ENCODE data around the gene MBD3L2B.
"Not testable (repeated sequence)": the region's sequence is repeated elsewhere in the genome, so short reads cannot be mapped to it uniquely, and the experiment has no call there.

Gene MBD3L2B

GRCh38 chr19:7021331-7021730 lies at the start of gene MBD3L2B:
Gene MBD3L2B (minus strand): TSS chr19:7021431. CDS start chr19:7021397, 34 bp downstream.
- DNase-seq (ENCODE audit: low spot score): not testable (repeated sequence)

GRCh38 chr19:7069904-7070226 lies 48.6 kb upstream of the MBD3L2B start:
- no peak for DNase-seq (ENCODE audit: low spot score)

DNA sequence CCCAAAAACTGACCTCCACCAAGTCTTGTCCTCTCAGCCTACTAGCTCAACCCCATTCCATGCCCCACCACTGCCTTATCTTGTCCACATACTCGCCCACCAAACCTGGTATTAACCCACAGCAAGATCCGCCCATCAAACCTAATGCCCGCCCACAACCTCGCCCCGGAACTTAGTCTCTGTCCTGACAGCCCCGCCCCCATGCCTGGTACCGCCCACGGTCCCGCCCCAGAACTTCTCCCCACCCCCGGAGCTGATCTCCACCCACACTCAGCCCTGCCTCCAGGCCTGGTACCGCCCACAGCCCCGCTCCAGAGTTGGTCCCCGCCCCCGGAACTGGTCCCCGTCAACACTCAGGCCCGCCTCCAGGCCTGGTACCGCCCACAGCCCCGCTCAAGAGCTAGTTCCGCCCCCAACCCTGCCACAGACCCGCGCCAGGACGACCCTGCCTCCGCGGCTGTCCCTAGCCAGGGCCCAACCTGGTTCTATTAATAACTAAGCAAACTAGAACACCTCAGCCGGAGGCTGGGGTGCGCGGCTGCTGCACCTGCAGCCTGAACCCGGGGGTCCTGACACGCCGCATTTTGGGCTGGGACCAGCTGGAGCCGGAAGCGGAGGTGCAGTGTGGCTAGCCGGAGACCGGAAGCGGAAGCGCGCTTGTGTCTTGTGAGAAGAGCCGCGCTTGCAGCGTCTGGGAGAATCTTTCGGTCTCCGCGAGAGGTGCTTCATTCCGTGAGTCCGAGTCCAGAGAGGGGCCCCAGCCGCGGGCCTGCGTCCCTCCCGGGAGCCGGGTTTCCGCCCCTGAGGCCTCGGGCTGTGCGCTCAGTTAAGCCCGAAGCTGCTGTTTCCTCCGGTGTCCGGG lies 48.0 kb upstream of the MBD3L2B start, which contains the start of gene ZNF557:
Gene ZNF557 (plus strand): TSS at position 662 of the 862 bp plus-strand sequence. CDS start 5,372 bp downstream, outside the sequence.
- peak; percentile 97 for DNase-seq (ENCODE audit: low spot score)
- TF ChIP-seq, protein P1, sequence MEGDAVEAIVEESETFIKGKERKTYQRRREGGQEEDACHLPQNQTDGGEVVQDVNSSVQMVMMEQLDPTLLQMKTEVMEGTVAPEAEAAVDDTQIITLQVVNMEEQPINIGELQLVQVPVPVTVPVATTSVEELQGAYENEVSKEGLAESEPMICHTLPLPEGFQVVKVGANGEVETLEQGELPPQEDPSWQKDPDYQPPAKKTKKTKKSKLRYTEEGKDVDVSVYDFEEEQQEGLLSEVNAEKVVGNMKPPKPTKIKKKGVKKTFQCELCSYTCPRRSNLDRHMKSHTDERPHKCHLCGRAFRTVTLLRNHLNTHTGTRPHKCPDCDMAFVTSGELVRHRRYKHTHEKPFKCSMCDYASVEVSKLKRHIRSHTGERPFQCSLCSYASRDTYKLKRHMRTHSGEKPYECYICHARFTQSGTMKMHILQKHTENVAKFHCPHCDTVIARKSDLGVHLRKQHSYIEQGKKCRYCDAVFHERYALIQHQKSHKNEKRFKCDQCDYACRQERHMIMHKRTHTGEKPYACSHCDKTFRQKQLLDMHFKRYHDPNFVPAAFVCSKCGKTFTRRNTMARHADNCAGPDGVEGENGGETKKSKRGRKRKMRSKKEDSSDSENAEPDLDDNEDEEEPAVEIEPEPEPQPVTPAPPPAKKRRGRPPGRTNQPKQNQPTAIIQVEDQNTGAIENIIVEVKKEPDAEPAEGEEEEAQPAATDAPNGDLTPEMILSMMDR (IDR thresholded peaks at IDR 0.05; ENCODE audit: extremely low read depth, missing control alignments): no peak

More at GRCh38 chr19:7069904-7070226, 48.6 kb upstream of the MBD3L2B start:
- TF ChIP-seq, protein P1 (IDR thresholded peaks at IDR 0.05; ENCODE audit: extremely low read depth, missing control alignments): no peak

DNA sequence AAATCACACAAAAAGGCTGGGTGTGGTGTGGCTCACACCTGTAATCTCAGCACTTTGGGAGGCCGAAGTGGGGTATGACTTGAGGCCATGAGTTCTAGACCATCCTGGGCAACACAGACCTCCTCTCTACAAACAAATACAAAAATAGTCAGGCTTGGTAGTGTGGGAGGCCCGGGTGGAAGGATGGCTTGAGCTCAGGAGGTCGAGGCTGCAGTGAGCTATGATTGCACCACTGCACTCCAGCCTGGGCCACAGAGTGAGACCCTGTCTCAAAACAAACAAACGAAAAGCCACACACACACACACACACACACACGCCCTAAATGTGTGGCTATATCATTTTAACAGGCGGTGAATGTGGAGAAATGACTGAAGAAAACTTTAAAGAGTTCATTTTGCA lies 47.4 kb upstream of the MBD3L2B start:
- TF ChIP-seq, protein P1 (IDR thresholded peaks at IDR 0.05; ENCODE audit: extremely low read depth, missing control alignments): no peak

GRCh38 chr19:7067716-7068115 lies 46.5 kb upstream of the MBD3L2B start:
- DNase-seq (ENCODE audit: low spot score): no peak

More for the DNA sequence above, 47.4 kb upstream of the MBD3L2B start:
- DNase-seq (ENCODE audit: low spot score): no peak

GRCh38 chr19:7067122-7067521 lies 45.9 kb upstream of the MBD3L2B start:
- not testable (repeated sequence) for DNase-seq (ENCODE audit: low spot score)

More at GRCh38 chr19:7067716-7068115, 46.5 kb upstream of the MBD3L2B start:
- TF ChIP-seq, protein P1 (IDR thresholded peaks at IDR 0.05; ENCODE audit: extremely low read depth, missing control alignments): no peak

DNA sequence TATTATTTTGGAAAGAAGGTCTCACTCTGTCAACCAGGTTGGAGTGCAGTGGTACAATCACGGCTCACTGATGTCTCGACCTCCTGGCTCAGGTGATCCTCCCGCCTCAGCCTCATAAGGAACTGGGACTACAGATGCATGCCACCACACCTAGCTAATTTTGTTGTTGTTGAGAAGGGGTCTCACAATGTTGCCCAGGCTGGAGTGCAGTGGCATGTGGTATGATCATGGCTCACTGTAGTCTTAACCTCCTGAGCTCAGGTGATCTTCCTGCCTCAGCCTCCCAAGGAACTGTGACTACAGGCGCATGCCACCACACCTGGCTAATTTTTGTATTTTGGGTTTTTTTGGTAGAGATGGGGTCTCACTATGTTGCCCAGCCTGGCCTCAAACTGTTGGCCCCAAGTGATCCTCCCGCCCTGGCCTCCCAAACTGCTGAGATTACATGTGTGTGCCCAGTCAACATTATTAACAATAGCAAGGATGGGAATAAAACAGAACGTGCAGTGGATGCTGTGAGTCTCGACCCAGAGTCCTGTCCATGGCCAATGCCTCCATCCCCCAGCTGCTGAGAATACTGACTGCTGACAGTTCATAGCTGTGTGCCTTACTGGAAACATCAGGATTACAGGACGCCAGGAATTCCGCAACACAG lies 42.7 kb upstream of the MBD3L2B start:
- DNase-seq (ENCODE audit: low spot score): no peak
- TF ChIP-seq, protein P1 (IDR thresholded peaks at IDR 0.05; ENCODE audit: extremely low read depth, missing control alignments): no peak

- DNase-seq (ENCODE audit: low spot score): no peak
- TF ChIP-seq, protein P1 (IDR thresholded peaks at IDR 0.05; ENCODE audit: extremely low read depth, missing control alignments): no peak
These were observed 42.1 kb upstream of the MBD3L2B start for GRCh38 chr19:7063339-7063738.

DNA sequence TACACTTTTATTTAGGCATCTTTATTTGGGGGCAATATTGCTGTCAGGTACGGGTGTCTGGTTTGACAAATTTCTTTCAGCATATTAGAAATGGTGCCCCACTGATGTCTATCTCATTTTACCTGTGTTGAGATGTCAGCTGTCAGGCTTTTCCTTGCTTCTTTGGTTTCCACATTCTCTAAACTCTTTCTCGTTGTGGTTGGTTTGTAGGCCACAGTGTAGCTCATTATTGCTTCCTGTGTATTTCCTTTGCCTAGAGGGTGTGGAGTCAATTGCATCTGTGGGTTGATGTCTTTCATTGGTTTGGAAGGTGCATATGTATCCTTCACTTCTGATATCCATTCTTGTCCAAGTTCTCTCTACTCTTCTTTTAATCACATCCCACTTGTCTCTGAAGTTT lies 38.7 kb upstream of the MBD3L2B start:
- not testable (repeated sequence) for DNase-seq (ENCODE audit: low spot score)

DNA sequence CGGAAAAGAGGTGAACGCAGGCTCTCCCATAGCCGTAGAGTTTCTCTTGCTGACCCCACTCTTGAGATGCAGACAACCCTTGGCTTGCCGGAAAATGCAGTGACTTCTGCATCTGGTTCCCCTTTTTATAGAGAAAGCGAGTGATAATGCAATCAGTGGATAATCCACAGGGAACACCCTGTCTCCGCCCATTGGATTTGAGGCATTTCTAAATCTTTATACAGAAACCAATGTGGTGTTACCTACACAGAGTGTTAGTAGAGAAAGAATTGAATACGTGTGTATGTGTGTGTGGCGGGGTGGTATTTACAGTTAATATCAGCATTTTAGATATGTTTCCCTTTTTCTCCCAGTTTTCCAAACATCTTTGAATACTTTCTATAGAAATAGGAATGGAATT lies 37.3 kb upstream of the MBD3L2B start, which contains the start of gene MBD3L3:
Gene MBD3L3 (minus strand): TSS at position 101 of the 400 bp plus-strand sequence. CDS start 71 bp downstream, at position 30.
- DNase-seq (ENCODE audit: low spot score): not testable (repeated sequence)

DNA sequence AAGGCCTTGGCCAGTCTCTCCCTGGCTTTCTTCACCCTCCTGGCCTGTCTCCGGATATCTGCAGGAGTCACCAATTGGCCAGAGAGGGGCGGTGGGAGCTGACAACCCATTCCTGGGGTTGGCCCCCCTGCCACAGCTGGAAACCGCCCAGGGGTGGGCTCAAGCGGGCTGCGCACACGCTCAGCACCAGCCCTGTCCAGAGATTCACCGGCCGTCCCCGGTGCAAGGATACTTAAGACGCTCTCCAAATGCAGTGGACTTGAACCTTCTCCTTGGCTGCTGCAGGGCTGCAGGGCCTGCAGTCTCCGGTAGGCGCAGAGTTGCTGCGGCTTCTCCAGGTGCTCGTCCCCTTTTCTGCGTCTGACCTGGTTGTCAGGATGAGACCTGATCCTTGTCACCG lies 35.1 kb upstream of the MBD3L2B start:
- DNase-seq (ENCODE audit: low spot score): not testable (repeated sequence)

GRCh38 chr19:7055679-7056078 lies 34.4 kb upstream of the MBD3L2B start:
- DNase-seq (ENCODE audit: low spot score): not testable (repeated sequence)

Measured in GM20000 (cell line).